DOHH2 (cell line): Measurements from ENCODE around the gene RGS4.

Source experiments
- H3F3A ChIP-seq: fragments of 200-600 bp; sonication (generic), shearing (Covaris generic); 2 replicates; pipeline ENCODE4 v1.6.0; 2016; ENCODE audit warnings: antibody characterized with exemption, mild to moderate bottlenecking; ENCODE audit not compliant: control insufficient read depth, insufficient read depth
- H3K27ac ChIP-seq: fragments of 200-600 bp; sonication (generic); 2 replicates; pipeline ENCODE4 v1.5.1; 2014; ENCODE audit warnings: low read depth, mild to moderate bottlenecking, low read length, moderate library complexity
- H3K27me3 ChIP-seq: fragments of 200-600 bp; sonication (generic); 2 replicates; pipeline ENCODE4 v1.6.1; 2014; ENCODE audit warnings: mild to moderate bottlenecking, low read length, mixed read lengths; ENCODE audit not compliant: control insufficient read depth
- H3K36me3 ChIP-seq: fragments of 200-600 bp; sonication (generic); 2 replicates; pipeline ENCODE4 v1.6.1; 2014; ENCODE audit warnings: mild to moderate bottlenecking, low read length, moderate library complexity, mixed read lengths; ENCODE audit not compliant: control insufficient read depth
- H3K4me1 ChIP-seq: fragments of 200-600 bp; sonication (generic); 2 replicates; pipeline ENCODE4 v1.6.1; 2014; ENCODE audit warnings: mild to moderate bottlenecking, low read length, mixed read lengths; ENCODE audit not compliant: control insufficient read depth
- H3K4me2 ChIP-seq: fragments of 200-600 bp; sonication (generic); 2 replicates; pipeline ENCODE4 v1.6.0; 2014; ENCODE audit warnings: mild to moderate bottlenecking, low read length, moderate library complexity
- H3K4me3 ChIP-seq: fragments of 200-600 bp; sonication (generic); 2 replicates; pipeline ENCODE4 v1.5.1; 2014; ENCODE audit warnings: mild to moderate bottlenecking, low read length, mixed read lengths
- H3K79me2 ChIP-seq: fragments of 200-600 bp; sonication (generic); 2 replicates; pipeline ENCODE4 v1.6.1; 2014; ENCODE audit warnings: mild to moderate bottlenecking, low read length, mixed read lengths; ENCODE audit not compliant: control insufficient read depth
- H3K9me2 ChIP-seq: fragments of 200-600 bp; sonication (generic); replicated peaks from 2 replicates; pipeline ENCODE4 v1.6.1; 2014; ENCODE audit warnings: mild to moderate bottlenecking, low read length, mixed read lengths; ENCODE audit not compliant: control insufficient read depth
- H3K9me3 ChIP-seq: fragments of 200-600 bp; sonication (generic); 2 replicates; pipeline ENCODE4 v1.6.1; 2014; ENCODE audit warnings: antibody characterized with exemption, low read length, mixed read lengths; ENCODE audit not compliant: control insufficient read depth, insufficient read depth
- H4K20me1 ChIP-seq: fragments of 200-600 bp; sonication (generic); 2 replicates; pipeline ENCODE4 v1.6.0; 2014; ENCODE audit warnings: low read depth, mild to moderate bottlenecking, antibody characterized with exemption, low read length, moderate library complexity; ENCODE audit not compliant: control insufficient read depth, insufficient read depth
- CTCF ChIP-seq: fragments of 200-600 bp; sonication (generic); IDR thresholded peaks from one replicate; pipeline ENCODE4 v1.5.1; 2014; ENCODE audit warnings: antibody characterized with exemption, mild to moderate bottlenecking, low read depth, low read length; ENCODE audit not compliant: poor library complexity, severe bottlenecking
- EZH2phosphoT487 ChIP-seq: fragments of 200-600 bp; sonication (generic); IDR thresholded peaks from 2 replicates; pipeline ENCODE4 v1.6.1; 2017; ENCODE audit warnings: borderline replicate concordance, mild to moderate bottlenecking, antibody characterized with exemption, low read length, moderate library complexity, mixed read lengths

The RGS4 gene

DNA sequence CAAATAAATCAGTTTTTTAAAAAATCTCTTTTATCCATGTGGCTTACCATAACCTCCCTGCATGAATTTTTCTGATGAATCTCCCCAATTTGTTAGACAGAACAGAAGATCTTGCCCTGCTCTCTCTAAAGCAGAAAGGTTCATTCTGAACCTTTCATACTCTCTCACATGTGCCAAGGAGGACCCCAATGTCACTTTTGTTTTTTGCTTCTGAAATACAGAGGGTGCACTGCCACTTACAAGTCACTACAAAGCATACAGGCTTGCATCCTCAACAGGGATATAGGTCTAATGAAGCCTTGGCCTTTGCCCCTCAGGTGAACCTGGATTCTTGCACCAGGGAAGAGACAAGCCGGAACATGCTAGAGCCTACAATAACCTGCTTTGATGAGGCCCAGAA is 4.8 kb downstream of the RGS4 start:
- no peaks in the 10 kb centered on the region for H3K36me3 ChIP-seq
- peaks cover 9% of the 10 kb centered on the region; the same call in 1 of the 2 replicates for H3K27me3 ChIP-seq
- H4K20me1 ChIP-seq = no peaks in the 10 kb centered on the region
- H3K9me2 ChIP-seq = no peaks in the 10 kb centered on the region
- H3K79me2 ChIP-seq = no peaks in the 10 kb centered on the region
- H3K4me2 ChIP-seq = no peak overlapping the region
- TF ChIP-seq CTCF (no peak), EZH2phosphoT487 (no peak)
- no peak overlapping the region for H3K27ac ChIP-seq
- no peaks in the 10 kb centered on the region for H3K9me3 ChIP-seq
- no peaks in the 10 kb centered on the region for H3F3A ChIP-seq
- H3K4me3 ChIP-seq = no peak overlapping the region
- no peaks in the 10 kb centered on the region for H3K4me1 ChIP-seq

- H3K27me3 ChIP-seq = peaks cover 7% of the 10 kb centered on the region; the same call in 1 of the 2 replicates
- H3K9me3 ChIP-seq = no peaks in the 10 kb centered on the region
- no peaks in the 10 kb centered on the region for H3K4me1 ChIP-seq
- no peaks in the 10 kb centered on the region for H3K9me2 ChIP-seq
- H3K27ac ChIP-seq = no peak overlapping the region
- no peaks in the 10 kb centered on the region for H3F3A ChIP-seq
- no peaks in the 10 kb centered on the region for H3K36me3 ChIP-seq
- H4K20me1 ChIP-seq = no peaks in the 10 kb centered on the region
- H3K79me2 ChIP-seq = no peaks in the 10 kb centered on the region
- no peak overlapping the region for H3K4me3 ChIP-seq
- no peak overlapping the region for H3K4me2 ChIP-seq
- TF ChIP-seq EZH2phosphoT487 = no peak
- no peak for TF ChIP-seq CTCF
Measured at GRCh38 chr1:163074716-163075284, 5.6 kb downstream of the RGS4 start.

GRCh38 chr1:163076044-163076443 is 6.9 kb downstream of the RGS4 start:
- Histone ChIP-seq H3K4me2 (no peak overlapping the region), H3K27me3 (peaks cover 6% of the 10 kb centered on the region; the same call in 1 of the 2 replicates), H3K4me3 (no peak overlapping the region), H3K36me3 (no peaks in the 10 kb centered on the region), H3F3A (no peaks in the 10 kb centered on the region), H4K20me1 (no peaks in the 10 kb centered on the region), H3K9me3 (no peaks in the 10 kb centered on the region), H3K79me2 (no peaks in the 10 kb centered on the region), H3K9me2 (no peaks in the 10 kb centered on the region), H3K27ac (no peak overlapping the region), H3K4me1 (no peaks in the 10 kb centered on the region)
- no peak for TF ChIP-seq CTCF
- TF ChIP-seq EZH2phosphoT487 = no peak
